K562 (cell line): Measurements from ENCODE around the gene ISG20L2. TPM values are rescaled to one million over a fixed set of nuclear protein-coding genes. Genes with fewer than 3 reads are reported as not detected.

Experiments
- ARHGAP35 ChIP-seq: fragments of 450-650 bp; IDR thresholded peaks from 2 replicates; pipeline ENCODE4 v1.6.1; 2018; ENCODE audit not compliant: partially characterized antibody
- CBX5 ChIP-seq: IDR thresholded peaks from 2 replicates; pipeline ENCODE4 v1.6.1; 2014; ENCODE audit warnings: low read depth, borderline replicate concordance
- CHAMP1 ChIP-seq: fragments of 450-650 bp; IDR thresholded peaks from 2 replicates; pipeline ENCODE4 v1.6.1; 2016; ENCODE audit warnings: mild to moderate bottlenecking
- FOXO4 ChIP-seq: fragments of 450-650 bp; formaldehyde crosslinking; IDR thresholded peaks from 2 replicates; pipeline ENCODE4 v1.4.0; 2020; ENCODE audit warnings: mild to moderate bottlenecking, moderate library complexity
- HMBOX1 ChIP-seq: sonication (generic); IDR thresholded peaks from 2 replicates; pipeline ENCODE4 v1.6.1; 2016
- JUND ChIP-seq, 2 experiments: IDR thresholded peaks; 2 replicates in 1 of 2; 3 replicates in 1 of 2; pipeline ENCODE4 v1.6.1; 2011; ENCODE audit warnings: borderline replicate concordance in 2 of 2, low read depth in 2 of 2, low read length in 2 of 2, improper control_type of control experiment in 1 of 2, missing biosample characterization in 1 of 2, missing genetic modification characterization in 1 of 2, missing genetic modification reagents in 1 of 2
- KDM1A ChIP-seq, 2 experiments: fragments of 450-650 bp; IDR thresholded peaks; 2 replicates each; pipeline ENCODE4 v1.6.1; 2016; ENCODE audit warnings: mild to moderate bottlenecking in 2 of 2
- MAFG ChIP-seq: fragments of 450-650 bp; conservative IDR thresholded peaks from 2 replicates; pipeline ENCODE4 v1.6.1; 2016; ENCODE audit warnings: missing genetic modification characterization, missing compliant biosample characterization
- POU5F1 ChIP-seq: fragments of 150-350 bp; IDR thresholded peaks from 2 replicates; pipeline ENCODE4 v1.6.1; 2014; ENCODE audit warnings: borderline replicate concordance, low read length, low read depth, mild to moderate bottlenecking; ENCODE audit not compliant: partially characterized antibody
- RFX1 ChIP-seq: fragments of 450-650 bp; IDR thresholded peaks from 2 replicates; pipeline ENCODE4 v1.6.1; 2016; ENCODE audit warnings: mild to moderate bottlenecking, moderate library complexity
- SMAD4 ChIP-seq: fragments of 250-450 bp; sonication (Bioruptor Pico); conservative IDR thresholded peaks from 2 replicates; pipeline ENCODE4 v1.8.0; 2021; ENCODE audit warnings: inconsistent platforms, mild to moderate bottlenecking, moderate library complexity
- THAP12 ChIP-seq: fragments of 250-450 bp; sonication (Bioruptor Pico); IDR thresholded peaks from 2 replicates; pipeline ENCODE4 v1.9.0; 2021; ENCODE audit warnings: mild to moderate bottlenecking, inconsistent platforms
- ZBTB34 ChIP-seq: fragments of 250-450 bp; sonication (Bioruptor Pico); IDR thresholded peaks from 2 replicates; pipeline ENCODE4 v1.8.0; 2021; ENCODE audit warnings: mild to moderate bottlenecking, moderate library complexity
- ZNF398 ChIP-seq: fragments of 250-450 bp; sonication (Bioruptor Pico); IDR thresholded peaks from 2 replicates; pipeline ENCODE4 v1.8.0; 2021; ENCODE audit warnings: moderate library complexity, mild to moderate bottlenecking, inconsistent platforms
- ZNF586 ChIP-seq: fragments of 450-650 bp; formaldehyde crosslinking; conservative IDR thresholded peaks from 2 replicates; pipeline ENCODE4 v1.4.0; 2020; ENCODE audit warnings: mild to moderate bottlenecking, moderate library complexity
- polyA plus RNA-seq, 8 experiments: library from polyadenylated mRNA; depleted of rRNA in 4 of 8; stranded (reverse) in 5 of 8; unstranded in 3 of 8; fragments of >200 nt; fragmentation: Nextera tagmentation in 2 of 8; fragmentation: Illumina TruSeq in 1 of 8; extraction: Ambion mirVana in 2 of 8; extraction: Trizol in 1 of 8; gene quantifications; 2 replicates each; pipeline versions ENCODE4 v1.2.1 to v1.2.3, GENCODE V29; 2011 to 2014; ENCODE audit warnings: inconsistent platforms in 1 of 8, missing spikeins in 1 of 8
- total RNA-seq, 7 experiments: library from RNA; depleted of rRNA in 6 of 7; stranded (reverse); fragments of >200 nt in 6 of 7; fragmentation: Illumina TruSeq in 2 of 7; extraction: Trizol in 2 of 7; gene quantifications; 2 replicates each; pipeline versions ENCODE4 v1.2.1 to v1.2.3, GENCODE V29; 2011 to 2021; ENCODE audit warnings: low replicate concordance in 1 of 7

Gene ISG20L2
- total and polyA plus RNA-seq, 9 of the 15 experiments (the other 6 are each of a cell fraction or from before 2014, with no cell fraction given) = 21.3 to 130 (median 50.3) TPM

- no peak for TF ChIP-seq CHAMP1
- no peak for TF ChIP-seq ZNF586 (CRISPR knock-in tag)
- TF ChIP-seq RFX1 = peak; percentile 59; the same call in 1 of the 2 replicates
- TF ChIP-seq ZNF398 = no peak
- TF ChIP-seq FOXO4 (CRISPR knock-in tag) = no peak
- no peak for TF ChIP-seq ARHGAP35
- TF ChIP-seq ZBTB34 (CRISPR knock-in tag) = no peak
- TF ChIP-seq JUND (IDR thresholded peaks at IDR 0.05; ENCODE audit: borderline replicate concordance, low read depth, low read length) = peak; percentile 62; the same call in 1 of the 2 replicates
- peak; percentile 66; the same call in 2 of the 3 replicates for TF ChIP-seq JUND (tag; IDR thresholded peaks at IDR 0.05; ENCODE audit: borderline replicate concordance, low read depth, low read length)
- no peak for TF ChIP-seq KDM1A (IDR thresholded peaks at IDR 0.05)
- TF ChIP-seq HMBOX1 = no peak
- peak; percentile 90 for TF ChIP-seq POU5F1
- peak; percentile 46 for TF ChIP-seq SMAD4 (CRISPR knock-in tag)
- no peak for TF ChIP-seq CBX5
- no peak; the same call in 1 of the 2 replicates for TF ChIP-seq THAP12 (CRISPR knock-in tag)
- no peak for TF ChIP-seq MAFG (tag)
Observed at GRCh38 chr1:156767101-156767878, 38.7 kb upstream of the ISG20L2 start, which contains the start of gene PRCC (continued).
